ENCODE data around the gene CD300C.

The CD300C gene

GRCh38 chr17:74532115-74532514 lies 13.8 kb downstream of the CD300C start:
- no peak for DNase-seq (ENCODE audit: low read depth)
- H3K4me3 ChIP-seq (ENCODE audit: control insufficient read depth, low read depth, low read length) = no peak overlapping the region
- TF ChIP-seq CTCF (IDR thresholded peaks at IDR 0.05; ENCODE audit: control insufficient read depth, insufficient read depth, low read depth, low read length, missing control alignments) = no peak

GRCh38 chr17:74531231-74531761 lies 14.6 kb downstream of the CD300C start, which contains the start of gene CD300LB:
CD300LB (minus strand) TSS chr17:74531475; CDS start chr17:74531350, 125 bp downstream.
- DNase-seq (ENCODE audit: low read depth) = no peak
- TF ChIP-seq CTCF (IDR thresholded peaks at IDR 0.05; ENCODE audit: control insufficient read depth, insufficient read depth, low read depth, low read length, missing control alignments) = no peak
- H3K4me3 ChIP-seq (ENCODE audit: control insufficient read depth, low read depth, low read length) = no peak within 1 kb of the TSS

- H3K4me3 ChIP-seq (ENCODE audit: control insufficient read depth, low read depth, low read length) = no peak overlapping the region
- no peak for DNase-seq (ENCODE audit: low read depth)
- no peak for TF ChIP-seq CTCF (IDR thresholded peaks at IDR 0.05; ENCODE audit: control insufficient read depth, insufficient read depth, low read depth, low read length, missing control alignments)
Measured at GRCh38 chr17:74530831-74531150, 15.1 kb downstream of the CD300C start.

- H3K4me3 ChIP-seq (ENCODE audit: control insufficient read depth, low read depth, low read length) = no peak overlapping the region
Measured at GRCh38 chr17:74529243-74529642, 16.7 kb downstream of the CD300C start.

GRCh38 chr17:74528491-74529199 lies 17.3 kb downstream of the CD300C start:
- TF ChIP-seq CTCF (IDR thresholded peaks at IDR 0.05; ENCODE audit: control insufficient read depth, insufficient read depth, low read depth, low read length, missing control alignments) = no peak
- no peak for DNase-seq (ENCODE audit: low read depth)
- no peak overlapping the region for H3K4me3 ChIP-seq (ENCODE audit: control insufficient read depth, low read depth, low read length)

More at GRCh38 chr17:74529243-74529642, 16.7 kb downstream of the CD300C start:
- DNase-seq (ENCODE audit: low read depth) = no peak
- no peak for TF ChIP-seq CTCF (IDR thresholded peaks at IDR 0.05; ENCODE audit: control insufficient read depth, insufficient read depth, low read depth, low read length, missing control alignments)

GRCh38 chr17:74527756-74528155 lies 18.2 kb downstream of the CD300C start:
- no peak overlapping the region for H3K4me3 ChIP-seq (ENCODE audit: control insufficient read depth, low read depth, low read length)
- no peak for DNase-seq (ENCODE audit: low read depth)
- TF ChIP-seq CTCF (IDR thresholded peaks at IDR 0.05; ENCODE audit: control insufficient read depth, insufficient read depth, low read depth, low read length, missing control alignments) = no peak
